ENCODE results near the gene NOD2.

DNA sequence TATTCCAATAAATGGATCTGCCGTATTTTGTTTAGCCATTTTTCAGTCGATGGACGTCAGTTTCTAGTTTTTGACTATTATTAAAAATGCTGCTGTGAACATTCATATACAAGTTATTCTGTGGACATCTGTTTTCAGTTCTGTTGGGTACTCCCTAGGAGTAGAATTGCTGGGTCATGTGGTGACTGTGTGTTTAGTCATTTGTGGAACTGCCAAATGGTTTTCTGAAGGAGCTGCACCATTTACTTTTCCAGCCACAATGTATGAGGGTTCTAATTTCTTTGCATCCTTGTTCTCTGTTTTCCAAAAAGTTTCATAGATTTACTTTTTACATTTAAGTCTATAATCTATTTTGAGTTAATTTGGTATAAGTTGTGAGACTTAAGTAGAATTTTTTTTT lies 78.0 kb downstream of the NOD2 start:
- TF ChIP-seq, protein P1, sequence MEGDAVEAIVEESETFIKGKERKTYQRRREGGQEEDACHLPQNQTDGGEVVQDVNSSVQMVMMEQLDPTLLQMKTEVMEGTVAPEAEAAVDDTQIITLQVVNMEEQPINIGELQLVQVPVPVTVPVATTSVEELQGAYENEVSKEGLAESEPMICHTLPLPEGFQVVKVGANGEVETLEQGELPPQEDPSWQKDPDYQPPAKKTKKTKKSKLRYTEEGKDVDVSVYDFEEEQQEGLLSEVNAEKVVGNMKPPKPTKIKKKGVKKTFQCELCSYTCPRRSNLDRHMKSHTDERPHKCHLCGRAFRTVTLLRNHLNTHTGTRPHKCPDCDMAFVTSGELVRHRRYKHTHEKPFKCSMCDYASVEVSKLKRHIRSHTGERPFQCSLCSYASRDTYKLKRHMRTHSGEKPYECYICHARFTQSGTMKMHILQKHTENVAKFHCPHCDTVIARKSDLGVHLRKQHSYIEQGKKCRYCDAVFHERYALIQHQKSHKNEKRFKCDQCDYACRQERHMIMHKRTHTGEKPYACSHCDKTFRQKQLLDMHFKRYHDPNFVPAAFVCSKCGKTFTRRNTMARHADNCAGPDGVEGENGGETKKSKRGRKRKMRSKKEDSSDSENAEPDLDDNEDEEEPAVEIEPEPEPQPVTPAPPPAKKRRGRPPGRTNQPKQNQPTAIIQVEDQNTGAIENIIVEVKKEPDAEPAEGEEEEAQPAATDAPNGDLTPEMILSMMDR (IDR thresholded peaks at IDR 0.05; ENCODE audit: low read depth, low read length, missing input control), result no peak
- TF ChIP-seq JUND (IDR thresholded peaks at IDR 0.05), result no peak
- TF ChIP-seq ATF3 (IDR thresholded peaks at IDR 0.05), result no peak
- TF ChIP-seq, protein P2, sequence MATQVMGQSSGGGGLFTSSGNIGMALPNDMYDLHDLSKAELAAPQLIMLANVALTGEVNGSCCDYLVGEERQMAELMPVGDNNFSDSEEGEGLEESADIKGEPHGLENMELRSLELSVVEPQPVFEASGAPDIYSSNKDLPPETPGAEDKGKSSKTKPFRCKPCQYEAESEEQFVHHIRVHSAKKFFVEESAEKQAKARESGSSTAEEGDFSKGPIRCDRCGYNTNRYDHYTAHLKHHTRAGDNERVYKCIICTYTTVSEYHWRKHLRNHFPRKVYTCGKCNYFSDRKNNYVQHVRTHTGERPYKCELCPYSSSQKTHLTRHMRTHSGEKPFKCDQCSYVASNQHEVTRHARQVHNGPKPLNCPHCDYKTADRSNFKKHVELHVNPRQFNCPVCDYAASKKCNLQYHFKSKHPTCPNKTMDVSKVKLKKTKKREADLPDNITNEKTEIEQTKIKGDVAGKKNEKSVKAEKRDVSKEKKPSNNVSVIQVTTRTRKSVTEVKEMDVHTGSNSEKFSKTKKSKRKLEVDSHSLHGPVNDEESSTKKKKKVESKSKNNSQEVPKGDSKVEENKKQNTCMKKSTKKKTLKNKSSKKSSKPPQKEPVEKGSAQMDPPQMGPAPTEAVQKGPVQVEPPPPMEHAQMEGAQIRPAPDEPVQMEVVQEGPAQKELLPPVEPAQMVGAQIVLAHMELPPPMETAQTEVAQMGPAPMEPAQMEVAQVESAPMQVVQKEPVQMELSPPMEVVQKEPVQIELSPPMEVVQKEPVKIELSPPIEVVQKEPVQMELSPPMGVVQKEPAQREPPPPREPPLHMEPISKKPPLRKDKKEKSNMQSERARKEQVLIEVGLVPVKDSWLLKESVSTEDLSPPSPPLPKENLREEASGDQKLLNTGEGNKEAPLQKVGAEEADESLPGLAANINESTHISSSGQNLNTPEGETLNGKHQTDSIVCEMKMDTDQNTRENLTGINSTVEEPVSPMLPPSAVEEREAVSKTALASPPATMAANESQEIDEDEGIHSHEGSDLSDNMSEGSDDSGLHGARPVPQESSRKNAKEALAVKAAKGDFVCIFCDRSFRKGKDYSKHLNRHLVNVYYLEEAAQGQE (IDR thresholded peaks at IDR 0.05), result no peak
- TF ChIP-seq RAD21 (IDR thresholded peaks at IDR 0.05), result no peak

Data from liver (tissue), 3 donors.